Measurements from ENCODE around the gene STXBP2.

STXBP2 gene

GRCh38 chr19:7614859-7615741 lies 21.8 kb upstream of the STXBP2 start:
- no peak for DNase-seq

GRCh38 chr19:7617172-7617571 lies 19.7 kb upstream of the STXBP2 start:
- DNase-seq, result no peak

GRCh38 chr19:7617735-7618134 lies 19.2 kb upstream of the STXBP2 start:
- DNase-seq, result no peak

GRCh38 chr19:7618348-7618747 lies 18.6 kb upstream of the STXBP2 start:
- DNase-seq, result no peak

- no peak for DNase-seq
Measured at GRCh38 chr19:7618771-7619510, 18.0 kb upstream of the STXBP2 start.

GRCh38 chr19:7619671-7620441 lies 17.1 kb upstream of the STXBP2 start:
- DNase-seq, result no peak

GRCh38 chr19:7620442-7621412 lies 16.2 kb upstream of the STXBP2 start:
- no peak for DNase-seq

- no peak for DNase-seq
Measured at GRCh38 chr19:7622933-7623685, 13.8 kb upstream of the STXBP2 start.

- DNase-seq, result no peak
Measured at GRCh38 chr19:7623725-7624603, 12.9 kb upstream of the STXBP2 start.

- DNase-seq, result no peak
Measured at GRCh38 chr19:7624810-7625209, 12.1 kb upstream of the STXBP2 start.

GRCh38 chr19:7625763-7626372 lies 11.0 kb upstream of the STXBP2 start:
- no peak for DNase-seq

GRCh38 chr19:7627166-7627565 lies 9.7 kb upstream of the STXBP2 start:
- DNase-seq, result no peak

GRCh38 chr19:7628589-7629311 lies 8.2 kb upstream of the STXBP2 start:
- DNase-seq, result no peak

GRCh38 chr19:7629347-7630054 lies 7.4 kb upstream of the STXBP2 start, which contains the start of the genes PET100 and XAB2:
PET100 (plus strand) TSS chr19:7629793; CDS start chr19:7629834, 41 bp downstream.
XAB2 (minus strand) TSS chr19:7629545; CDS start chr19:7629527, 18 bp downstream.
- DNase-seq, result peak; percentile 97

GRCh38 chr19:7631577-7631976 lies 5.3 kb upstream of the STXBP2 start:
- no peak for DNase-seq

- DNase-seq, result no peak
Measured at GRCh38 chr19:7632340-7633203, 4.3 kb upstream of the STXBP2 start.

- DNase-seq, result no peak
Measured at GRCh38 chr19:7633698-7634097, 3.2 kb upstream of the STXBP2 start, which contains the start of gene PCP2. PCP2 (minus strand) TSS chr19:7633719; CDS start chr19:7633457, 262 bp downstream.
